Endothelial cell of hepatic sinusoid (primary cell): ENCODE data around the gene TYR.
"Not testable (repeated sequence)": the region's sequence is repeated elsewhere in the genome, so short reads cannot be mapped to it uniquely, and the experiment has no call there.

Experiments
- in situ Hi-C: cut with HindIII; loops from 2 replicates; pipeline ENCODE4 v1.10.0; 2017; ENCODE audit warnings: low sequenced_read_pairs

TYR gene

DNA sequence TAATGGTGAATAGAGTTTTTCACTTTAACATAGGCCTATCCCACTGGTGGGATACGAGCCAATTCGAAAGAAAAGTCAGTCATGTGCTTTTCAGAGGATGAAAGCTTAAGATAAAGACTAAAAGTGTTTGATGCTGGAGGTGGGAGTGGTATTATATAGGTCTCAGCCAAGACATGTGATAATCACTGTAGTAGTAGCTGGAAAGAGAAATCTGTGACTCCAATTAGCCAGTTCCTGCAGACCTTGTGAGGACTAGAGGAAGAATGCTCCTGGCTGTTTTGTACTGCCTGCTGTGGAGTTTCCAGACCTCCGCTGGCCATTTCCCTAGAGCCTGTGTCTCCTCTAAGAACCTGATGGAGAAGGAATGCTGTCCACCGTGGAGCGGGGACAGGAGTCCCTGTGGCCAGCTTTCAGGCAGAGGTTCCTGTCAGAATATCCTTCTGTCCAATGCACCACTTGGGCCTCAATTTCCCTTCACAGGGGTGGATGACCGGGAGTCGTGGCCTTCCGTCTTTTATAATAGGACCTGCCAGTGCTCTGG, at the start of gene TYR:
Gene TYR (plus strand): TSS at position 185 of the 541 bp plus-strand sequence. CDS start 79 bp downstream, at position 264.
- in situ Hi-C loops: no loop called here

- in situ Hi-C loops: no loop called here
Observed at GRCh38 chr11:89136606-89137005, 41.1 kb upstream of the TYR start.

DNA sequence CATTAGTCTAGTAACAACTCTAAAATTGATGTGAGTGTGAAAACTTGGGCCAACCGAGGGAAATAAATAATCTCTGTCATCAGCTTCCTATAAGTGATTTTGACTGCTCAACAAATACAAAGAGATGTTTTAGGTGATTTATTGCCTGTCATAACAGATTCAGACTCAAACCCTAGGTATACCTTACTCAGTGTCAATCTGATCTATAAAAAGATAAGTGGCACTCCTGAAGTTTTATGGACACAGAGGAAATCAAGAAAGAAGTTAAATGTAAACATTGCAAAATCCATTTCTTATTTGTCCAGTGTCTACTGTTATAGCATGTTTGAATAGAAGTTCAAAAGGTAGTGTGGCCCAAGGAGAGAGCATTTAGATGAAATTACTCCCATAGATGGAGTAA, 30.4 kb upstream of the TYR start:
- in situ Hi-C loops: no loop called here

- in situ Hi-C loops: no loop called here
Observed at GRCh38 chr11:89159974-89160373, 17.7 kb upstream of the TYR start.

GRCh38 chr11:89161949-89162348, 15.7 kb upstream of the TYR start:
- in situ Hi-C loops: no loop called here

DNA sequence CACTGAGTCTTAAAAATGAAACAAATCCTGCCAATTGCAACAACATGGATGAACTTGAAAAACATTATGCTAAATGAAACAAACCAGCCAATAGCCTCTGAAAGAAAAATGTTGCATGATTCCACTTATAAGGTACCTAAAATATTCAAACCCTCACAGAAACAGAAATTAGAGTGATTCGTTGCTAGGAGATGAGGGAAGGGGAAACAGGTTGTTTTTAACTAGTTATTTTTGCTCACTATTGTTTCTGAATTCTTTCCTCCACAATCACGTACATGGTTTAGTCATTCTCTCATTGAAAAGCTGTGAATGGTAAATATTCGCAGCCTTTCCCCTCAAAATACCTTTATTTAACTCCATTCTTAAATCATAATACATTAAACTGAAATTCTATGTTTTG, 14.0 kb upstream of the TYR start:
- in situ Hi-C loops: no loop called here

- in situ Hi-C loops: no loop called here
Observed at GRCh38 chr11:89168396-89168795, 9.3 kb upstream of the TYR start.

- in situ Hi-C loops: no loop called here
Observed at GRCh38 chr11:89175796-89176195, 1.9 kb upstream of the TYR start.

- in situ Hi-C loops: no loop called here
Observed at GRCh38 chr11:89176938-89177337, 737 bp upstream of the TYR start.

DNA sequence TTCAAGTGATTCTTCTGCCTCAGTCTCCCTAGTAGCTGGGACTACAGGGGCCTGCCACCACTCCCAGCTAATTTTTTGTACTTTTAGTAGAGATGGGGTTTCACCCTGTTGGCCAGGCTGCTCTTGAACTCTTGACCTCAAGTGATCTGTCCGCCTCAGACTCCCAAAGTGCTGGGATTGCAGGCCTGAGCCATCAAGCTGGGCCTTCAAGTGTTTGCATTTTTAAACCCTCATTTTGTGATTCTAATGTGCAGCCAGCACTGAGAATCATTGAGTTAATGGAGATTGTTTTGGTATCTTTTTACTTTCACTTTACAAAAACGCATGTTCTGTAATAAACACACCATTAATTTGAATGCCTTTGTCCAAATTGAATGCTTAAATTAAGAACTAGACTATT, 3.4 kb downstream of the TYR start:
- in situ Hi-C loops: no loop called here

DNA sequence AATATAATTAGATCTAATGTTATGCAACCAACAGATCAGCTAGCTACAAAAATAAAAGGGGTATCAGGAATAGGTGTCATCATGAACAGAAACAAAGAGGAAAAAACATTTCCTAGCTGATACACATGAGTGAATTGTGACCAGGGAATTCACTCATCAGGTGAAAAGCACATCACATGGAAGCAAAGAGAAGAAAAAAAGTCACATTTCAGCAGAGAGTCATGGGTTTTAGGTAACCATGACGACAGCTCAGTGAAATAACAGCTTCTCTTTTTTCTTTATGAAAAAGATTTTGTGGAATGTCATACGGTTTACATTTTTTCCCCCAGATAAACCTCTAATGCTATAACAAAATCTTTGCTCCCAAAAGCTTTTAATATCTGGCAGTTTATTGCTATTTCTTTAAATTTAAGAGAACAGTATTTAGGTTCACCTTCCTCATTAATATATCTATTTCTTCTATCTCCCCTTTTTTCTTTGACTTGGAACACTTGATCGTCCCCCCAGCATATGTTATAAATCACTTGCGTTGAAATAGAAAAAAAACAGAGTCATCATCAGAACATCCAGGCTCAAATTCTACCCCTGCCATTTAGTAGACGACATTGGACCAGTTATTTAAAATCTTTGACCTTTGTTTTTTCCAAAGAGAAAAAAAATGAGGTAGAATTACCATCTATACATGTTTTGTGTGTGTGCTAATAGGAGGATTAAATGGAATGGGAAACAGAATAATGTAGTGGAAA, 5.3 kb downstream of the TYR start:
- in situ Hi-C loops: no loop called here

DNA sequence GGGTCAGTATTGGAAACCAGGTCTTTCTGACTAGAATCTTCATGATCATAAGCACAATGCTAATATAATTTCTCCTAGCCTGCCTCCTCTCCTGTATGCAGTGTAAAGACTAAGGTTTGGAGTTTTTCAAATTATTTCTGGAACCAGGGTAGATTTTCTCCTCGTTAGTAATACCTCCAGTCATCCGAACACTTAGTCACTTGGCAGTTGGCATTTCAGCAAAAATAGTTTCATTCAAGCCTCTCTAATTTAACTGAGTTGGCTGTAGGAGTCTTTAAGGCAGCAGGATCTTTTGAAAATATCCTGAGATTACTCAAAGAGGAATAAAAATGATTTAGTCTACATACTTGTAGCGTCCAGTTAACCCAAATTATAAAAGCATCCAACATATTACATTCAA, 6.3 kb downstream of the TYR start:
- in situ Hi-C loops: no loop called here

DNA sequence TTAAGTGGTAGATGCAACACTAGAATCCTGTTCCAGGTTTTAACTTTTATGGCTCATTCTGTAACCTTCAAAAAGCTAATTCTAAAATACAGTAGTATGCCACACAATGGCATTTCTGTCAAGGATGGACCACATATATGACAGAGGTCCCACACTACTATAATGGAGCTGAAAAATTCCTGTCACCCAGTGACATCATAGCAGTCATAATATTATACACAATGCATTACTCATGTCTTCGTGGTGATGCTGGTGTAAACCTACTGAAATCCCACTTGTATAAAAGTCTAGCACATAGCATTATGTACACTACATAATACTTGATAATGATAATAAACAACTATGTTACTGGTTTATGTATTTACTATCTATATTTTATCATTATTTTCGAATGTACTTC, 12.1 kb downstream of the TYR start:
- in situ Hi-C loops: no loop called here

DNA sequence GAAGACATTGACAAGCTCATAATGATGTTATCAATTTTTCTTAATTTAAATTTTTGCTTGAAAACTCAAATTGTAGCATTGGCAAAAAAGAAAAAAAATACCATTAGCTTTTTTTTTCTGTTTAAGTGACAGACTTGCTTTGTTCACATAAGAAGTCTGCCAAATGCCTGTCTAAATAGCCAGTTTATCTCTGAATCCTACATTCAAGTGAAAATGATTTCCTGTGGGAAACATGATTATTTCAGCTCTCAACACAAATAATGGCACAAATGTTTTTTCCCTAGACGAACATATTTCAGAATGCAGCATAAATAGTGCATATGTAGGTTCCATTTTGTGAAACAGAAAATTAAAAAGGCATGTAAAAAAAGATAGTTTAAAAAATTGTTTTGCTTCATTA, 23.5 kb downstream of the TYR start:
- in situ Hi-C loops: no loop called here

GRCh38 chr11:89203814-89204213, 26.1 kb downstream of the TYR start:
- in situ Hi-C loops: no loop called here

GRCh38 chr11:89205378-89205777, 27.7 kb downstream of the TYR start:
- in situ Hi-C loops: no loop called here

GRCh38 chr11:89220684-89221339, 43.1 kb downstream of the TYR start:
- in situ Hi-C loops: no loop called here

GRCh38 chr11:89235083-89235482, 57.4 kb downstream of the TYR start:
- in situ Hi-C loops: no loop called here

DNA sequence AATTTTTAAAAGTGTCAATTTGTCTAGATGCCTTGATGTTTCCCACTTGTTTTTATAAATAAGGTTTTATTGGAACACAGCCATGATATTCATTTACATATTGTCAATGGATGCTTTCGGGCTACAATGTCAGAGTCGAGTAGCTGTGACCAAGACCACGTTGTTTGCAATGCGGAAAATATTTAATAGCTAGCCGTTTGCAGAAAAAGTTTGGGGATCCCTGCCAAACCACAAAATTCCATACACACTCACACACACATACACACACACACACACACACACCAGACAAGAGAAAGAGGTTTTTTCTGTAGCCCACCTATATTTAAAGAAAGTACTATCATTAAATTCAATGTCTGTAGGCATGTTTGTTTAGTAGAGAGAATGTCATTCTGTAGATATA, 58.3 kb downstream of the TYR start:
- in situ Hi-C loops: no loop called here

DNA sequence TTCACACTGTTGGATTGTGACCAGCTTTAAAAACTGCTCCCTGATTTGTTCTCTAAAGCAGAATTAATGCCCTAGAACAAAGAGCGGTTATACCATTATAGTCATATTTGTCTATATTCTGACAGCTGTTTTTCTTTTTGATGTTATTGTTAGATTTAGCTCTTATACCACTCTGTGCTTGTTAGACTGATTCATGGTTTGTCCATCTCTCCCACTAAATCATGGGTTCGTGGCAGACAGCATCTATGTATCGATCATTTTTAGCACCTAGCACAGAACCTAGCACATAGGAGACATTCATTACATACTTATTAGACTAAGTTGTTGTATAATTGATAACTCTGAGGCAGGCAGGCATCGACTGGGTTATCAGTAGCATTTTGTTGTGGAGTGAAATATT, 69.3 kb downstream of the TYR start:
- in situ Hi-C loops: not testable (repeated sequence)

- in situ Hi-C loops: no loop called here
Observed at GRCh38 chr11:89249196-89249595, 71.5 kb downstream of the TYR start.

GRCh38 chr11:89261483-89261882, 83.8 kb downstream of the TYR start:
- in situ Hi-C loops: not testable (repeated sequence)
